ENCODE results near the gene IGLL5. TPM values are rescaled to one million over a fixed set of nuclear protein-coding genes. Genes with fewer than 3 reads are reported as not detected.

The IGLL5 gene
- total RNA-seq, 1 donor from 2014 or later: not detected

DNA sequence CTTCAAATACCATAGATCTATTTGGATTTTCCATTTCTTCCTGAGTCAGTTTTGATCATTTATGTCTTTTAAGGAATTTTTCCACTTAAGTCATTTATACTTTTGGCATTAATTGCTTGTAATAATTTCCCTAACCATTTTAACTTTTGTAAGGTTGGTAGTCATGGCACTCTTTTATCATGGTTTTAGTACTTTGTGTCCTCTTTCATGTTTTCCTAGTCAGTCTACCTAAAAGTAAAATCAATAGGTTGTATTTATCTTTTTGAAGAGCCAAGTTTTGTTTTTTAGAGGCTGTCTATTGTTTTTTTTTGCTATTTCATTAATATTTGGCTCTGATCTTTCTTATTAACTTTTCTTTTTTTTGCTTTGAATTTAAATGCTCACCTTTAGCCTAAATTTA lies 45.5 kb upstream of the IGLL5 start:
- peaks cover 4% of the 10 kb centered on the region for H3K4me1 Mint-ChIP-seq (ENCODE audit: low read depth)
- peaks cover 2% of the 10 kb centered on the region for H3K27me3 Mint-ChIP-seq
- no peak for TF ChIP-seq CTCF (IDR thresholded peaks at IDR 0.05; ENCODE audit: unreplicated experiment)
- DNase-seq (ENCODE audit: low spot score, unreplicated experiment): no peak
- no peaks in the 10 kb centered on the region for H3K36me3 Mint-ChIP-seq (ENCODE audit: insufficient read depth)
- peaks cover 15% of the 10 kb centered on the region for H3K9me3 Mint-ChIP-seq (ENCODE audit: low read depth)
- no peak overlapping the region for H3K4me3 Mint-ChIP-seq (ENCODE audit: low read depth)
- no peak overlapping the region for H3K27ac Mint-ChIP-seq

DNA sequence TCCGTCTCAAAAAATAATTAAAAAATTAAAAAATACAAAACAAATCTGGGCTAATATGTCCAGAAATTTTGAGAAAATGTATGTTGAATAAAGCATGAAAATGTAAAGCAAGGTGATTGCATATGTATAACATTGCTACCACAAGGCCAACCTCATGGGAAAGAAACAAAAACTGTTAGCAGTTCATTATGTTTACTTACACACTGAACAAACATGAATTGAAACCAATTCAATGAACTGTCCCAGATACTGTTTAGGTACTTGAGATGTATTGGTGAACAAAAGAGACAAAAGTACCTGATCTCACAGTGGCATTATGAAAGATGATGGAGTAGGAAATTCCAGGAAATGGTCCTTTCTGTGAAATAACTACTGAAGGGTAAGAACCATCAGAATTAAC lies 43.8 kb upstream of the IGLL5 start:
- no peak for DNase-seq (ENCODE audit: low spot score, unreplicated experiment)
- TF ChIP-seq CTCF (IDR thresholded peaks at IDR 0.05; ENCODE audit: unreplicated experiment): no peak
- H3K27ac Mint-ChIP-seq: no peak overlapping the region
- H3K4me3 Mint-ChIP-seq (ENCODE audit: low read depth): no peak overlapping the region
- H3K36me3 Mint-ChIP-seq (ENCODE audit: insufficient read depth): no peaks in the 10 kb centered on the region
- H3K4me1 Mint-ChIP-seq (ENCODE audit: low read depth): peaks cover 4% of the 10 kb centered on the region
- H3K27me3 Mint-ChIP-seq: peaks cover 8% of the 10 kb centered on the region
- H3K9me3 Mint-ChIP-seq (ENCODE audit: low read depth): peaks cover 15% of the 10 kb centered on the region

- Mint-ChIP-seq H3K27me3 (peaks cover 28% of the 10 kb centered on the region), H3K36me3 (ENCODE audit: insufficient read depth) (no peaks in the 10 kb centered on the region), H3K9me3 (ENCODE audit: low read depth) (peaks cover 11% of the 10 kb centered on the region), H3K4me3 (ENCODE audit: low read depth) (no peak overlapping the region), H3K27ac (no peak overlapping the region), H3K4me1 (ENCODE audit: low read depth) (peaks cover 4% of the 10 kb centered on the region)
- no peak for DNase-seq (ENCODE audit: low spot score, unreplicated experiment)
- no peak for TF ChIP-seq CTCF (IDR thresholded peaks at IDR 0.05; ENCODE audit: unreplicated experiment)
These were observed 40.4 kb upstream of the IGLL5 start for GRCh38 chr22:22847241-22847640.

DNA sequence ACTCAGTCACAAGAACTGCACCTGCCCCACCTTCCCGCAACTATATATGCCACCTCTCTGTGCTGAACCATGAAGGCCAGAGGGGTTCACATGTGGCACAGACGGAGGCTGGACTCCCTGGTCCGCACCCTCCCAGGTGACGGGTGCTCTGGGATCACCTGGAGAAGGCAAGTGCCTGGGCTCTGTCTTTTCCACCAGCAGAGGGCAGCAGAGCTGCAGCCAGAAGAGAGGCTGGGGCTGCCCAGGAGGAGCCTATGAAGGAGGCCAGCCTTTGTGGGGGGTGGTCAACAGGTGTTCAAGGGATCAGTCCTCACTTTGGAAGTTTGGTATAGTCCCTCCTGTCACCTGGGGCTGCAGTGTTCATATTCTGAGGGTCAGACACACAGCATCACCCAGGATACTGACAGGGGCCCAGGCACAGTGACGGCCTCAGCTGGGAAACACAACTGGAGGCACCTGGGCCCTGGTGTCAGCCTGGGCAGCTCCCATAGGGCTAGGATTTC lies 39.2 kb upstream of the IGLL5 start:
- H3K9me3 Mint-ChIP-seq (ENCODE audit: low read depth): peaks cover 8% of the 10 kb centered on the region
- H3K4me1 Mint-ChIP-seq (ENCODE audit: low read depth): peaks cover 4% of the 10 kb centered on the region
- no peak overlapping the region for H3K27ac Mint-ChIP-seq
- H3K36me3 Mint-ChIP-seq (ENCODE audit: insufficient read depth): no peaks in the 10 kb centered on the region
- peak; percentile 67 for DNase-seq (ENCODE audit: low spot score, unreplicated experiment)
- peak; percentile 95 for TF ChIP-seq CTCF (IDR thresholded peaks at IDR 0.05; ENCODE audit: unreplicated experiment)
- H3K27me3 Mint-ChIP-seq: peaks cover 39% of the 10 kb centered on the region
- no peak overlapping the region for H3K4me3 Mint-ChIP-seq (ENCODE audit: low read depth)

- TF ChIP-seq CTCF (IDR thresholded peaks at IDR 0.05; ENCODE audit: unreplicated experiment): no peak
- no peaks in the 10 kb centered on the region for H3K4me1 Mint-ChIP-seq (ENCODE audit: low read depth)
- DNase-seq (ENCODE audit: low spot score, unreplicated experiment): no peak
- H3K27ac Mint-ChIP-seq: no peak overlapping the region
- peaks cover 50% of the 10 kb centered on the region for H3K27me3 Mint-ChIP-seq
- peaks cover 8% of the 10 kb centered on the region for H3K9me3 Mint-ChIP-seq (ENCODE audit: low read depth)
- H3K4me3 Mint-ChIP-seq (ENCODE audit: low read depth): no peak overlapping the region
- H3K36me3 Mint-ChIP-seq (ENCODE audit: insufficient read depth): no peaks in the 10 kb centered on the region
These were observed 37.7 kb upstream of the IGLL5 start for GRCh38 chr22:22849640-22850610.

Measured in progenitor cell of endocrine pancreas (in vitro differentiated cells).